Subcutaneous adipose tissue (tissue), 4 donors: ENCODE measurements around the gene UCHL1. TPM values are rescaled to one million over a fixed set of nuclear protein-coding genes. Genes with fewer than 3 reads are reported as not detected.

Source experiments
- CTCF ChIP-seq: fragments of 450-650 bp; IDR thresholded peaks from one replicate; pipeline ENCODE4 v1.5.1; 2016; ENCODE audit warnings: low read depth, mild to moderate bottlenecking, control low read depth, antibody characterized with exemption, moderate library complexity
- total RNA-seq, 4 donors: library from RNA; depleted of rRNA; stranded (reverse); fragments of >200 nt; gene quantifications; one replicate each; pipeline ENCODE4 v1.1.0, GENCODE V29; 2016

The UCHL1 gene
- total RNA-seq, 4 donors from 2014 or later: 31.5 to 442 (median 221) TPM

- no peak for TF ChIP-seq CTCF
Measured at GRCh38 chr4:41218703-41219102, 38.0 kb upstream of the UCHL1 start.

- TF ChIP-seq CTCF: no peak
Measured at GRCh38 chr4:41219421-41219950, 37.2 kb upstream of the UCHL1 start.

GRCh38 chr4:41221850-41222645 is 34.7 kb upstream of the UCHL1 start:
- no peak for TF ChIP-seq CTCF

GRCh38 chr4:41227902-41228301 is 28.8 kb upstream of the UCHL1 start:
- TF ChIP-seq CTCF: no peak

- TF ChIP-seq CTCF: no peak
Measured at GRCh38 chr4:41232406-41232805, 24.3 kb upstream of the UCHL1 start.

GRCh38 chr4:41232856-41233255 is 23.9 kb upstream of the UCHL1 start:
- no peak for TF ChIP-seq CTCF

- TF ChIP-seq CTCF: no peak
Measured at GRCh38 chr4:41236032-41236431, 20.7 kb upstream of the UCHL1 start.
